Measurements from ENCODE around the gene ENDOG. TPM values are rescaled to one million over a fixed set of nuclear protein-coding genes. Genes with fewer than 3 reads are reported as not detected.
"Not testable (repeated sequence)": the region's sequence is repeated elsewhere in the genome, so short reads cannot be mapped to it uniquely, and the experiment has no call there.

The ENDOG gene
- total RNA-seq, 2 donors from 2014 or later = 29.9 to 87.2 TPM

DNA sequence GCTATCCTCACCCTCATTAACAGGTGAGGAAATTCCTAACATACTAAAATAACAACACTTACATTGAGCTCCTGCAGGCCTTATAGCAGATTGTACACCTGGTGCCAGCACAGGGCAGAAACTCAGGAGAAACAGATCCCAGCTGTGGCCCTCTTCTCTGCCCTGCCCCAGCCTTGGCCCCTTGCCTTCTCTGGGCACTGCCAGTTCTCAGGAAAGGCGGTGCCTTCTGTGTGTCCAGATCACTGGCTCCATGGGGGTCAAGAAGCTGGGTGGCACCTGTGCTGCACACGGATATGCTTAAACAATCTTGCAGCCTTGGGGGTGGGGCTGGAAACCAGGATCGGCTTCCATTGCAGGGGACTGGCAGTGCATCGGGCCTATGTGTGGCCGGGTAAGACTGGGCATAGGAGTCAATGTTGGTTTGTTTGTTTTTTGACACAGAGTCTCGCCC is 44.1 kb downstream of the ENDOG start:
- Histone ChIP-seq H3K36me3 (no peaks in the 10 kb centered on the region), H3K27ac (peak overlapping the region; percentile 65 to 73), H3K27me3 (replicated peaks; ENCODE audit: insufficient read depth) (no peaks in the 10 kb centered on the region), H3K4me3 (no peak overlapping the region), H3K9me3 (no peaks in the 10 kb centered on the region), H3K4me1 (replicated peaks) (peaks cover 15% of the 10 kb centered on the region)
- TF ChIP-seq POLR2A (IDR thresholded peaks at IDR 0.05) (no peak), POLR2AphosphoS5 (IDR thresholded peaks at IDR 0.05) (peak; percentile 53)
- peak; percentile 69 for DNase-seq (ENCODE audit: low spot score)
- 30% methylated on average over 6 of the region's 6 CpGs for WGBS
- intact Hi-C loops (cut with DNase I) = no loop called here

DNA sequence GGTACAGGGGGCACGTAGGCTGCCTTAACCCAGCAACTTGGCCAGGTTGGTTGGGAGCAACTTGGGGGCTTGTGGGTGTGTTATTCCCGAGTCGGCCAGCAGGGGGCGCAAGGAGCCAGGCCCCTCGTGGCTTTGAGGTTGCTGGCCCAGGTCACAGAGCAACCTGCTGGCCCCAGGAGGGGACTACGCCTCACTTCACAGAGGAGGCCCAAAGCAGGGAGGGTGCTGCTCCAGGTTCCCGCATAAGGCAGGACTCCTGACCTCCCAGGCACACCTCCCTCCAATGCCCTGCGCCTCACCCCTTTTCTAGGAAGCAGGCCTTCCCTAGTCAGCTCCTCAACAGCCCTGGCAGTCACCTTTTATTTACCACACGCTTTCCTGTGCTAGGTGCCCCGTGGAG is 45.3 kb downstream of the ENDOG start:
- WGBS = 29% methylated on average over 10 of the region's 10 CpGs
- Histone ChIP-seq H3K36me3 (no peaks in the 10 kb centered on the region), H3K27ac (peak overlapping the region; percentile 65 to 73), H3K27me3 (replicated peaks; ENCODE audit: insufficient read depth) (no peaks in the 10 kb centered on the region), H3K4me3 (no peak overlapping the region), H3K4me1 (replicated peaks) (peaks cover 15% of the 10 kb centered on the region), H3K9me3 (no peaks in the 10 kb centered on the region)
- DNase-seq (ENCODE audit: low spot score) = no peak
- TF ChIP-seq, protein P1, sequence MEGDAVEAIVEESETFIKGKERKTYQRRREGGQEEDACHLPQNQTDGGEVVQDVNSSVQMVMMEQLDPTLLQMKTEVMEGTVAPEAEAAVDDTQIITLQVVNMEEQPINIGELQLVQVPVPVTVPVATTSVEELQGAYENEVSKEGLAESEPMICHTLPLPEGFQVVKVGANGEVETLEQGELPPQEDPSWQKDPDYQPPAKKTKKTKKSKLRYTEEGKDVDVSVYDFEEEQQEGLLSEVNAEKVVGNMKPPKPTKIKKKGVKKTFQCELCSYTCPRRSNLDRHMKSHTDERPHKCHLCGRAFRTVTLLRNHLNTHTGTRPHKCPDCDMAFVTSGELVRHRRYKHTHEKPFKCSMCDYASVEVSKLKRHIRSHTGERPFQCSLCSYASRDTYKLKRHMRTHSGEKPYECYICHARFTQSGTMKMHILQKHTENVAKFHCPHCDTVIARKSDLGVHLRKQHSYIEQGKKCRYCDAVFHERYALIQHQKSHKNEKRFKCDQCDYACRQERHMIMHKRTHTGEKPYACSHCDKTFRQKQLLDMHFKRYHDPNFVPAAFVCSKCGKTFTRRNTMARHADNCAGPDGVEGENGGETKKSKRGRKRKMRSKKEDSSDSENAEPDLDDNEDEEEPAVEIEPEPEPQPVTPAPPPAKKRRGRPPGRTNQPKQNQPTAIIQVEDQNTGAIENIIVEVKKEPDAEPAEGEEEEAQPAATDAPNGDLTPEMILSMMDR (IDR thresholded peaks at IDR 0.05) = peak; percentile 86 to 93 (median 88)
- no peak for TF ChIP-seq POLR2A (IDR thresholded peaks at IDR 0.05)
- intact Hi-C loops (cut with DNase I) = loop anchor here (1.0 kb wide), 1 partner anchor 65 kb away; no protein-coding TSS in a partner anchor

DNA sequence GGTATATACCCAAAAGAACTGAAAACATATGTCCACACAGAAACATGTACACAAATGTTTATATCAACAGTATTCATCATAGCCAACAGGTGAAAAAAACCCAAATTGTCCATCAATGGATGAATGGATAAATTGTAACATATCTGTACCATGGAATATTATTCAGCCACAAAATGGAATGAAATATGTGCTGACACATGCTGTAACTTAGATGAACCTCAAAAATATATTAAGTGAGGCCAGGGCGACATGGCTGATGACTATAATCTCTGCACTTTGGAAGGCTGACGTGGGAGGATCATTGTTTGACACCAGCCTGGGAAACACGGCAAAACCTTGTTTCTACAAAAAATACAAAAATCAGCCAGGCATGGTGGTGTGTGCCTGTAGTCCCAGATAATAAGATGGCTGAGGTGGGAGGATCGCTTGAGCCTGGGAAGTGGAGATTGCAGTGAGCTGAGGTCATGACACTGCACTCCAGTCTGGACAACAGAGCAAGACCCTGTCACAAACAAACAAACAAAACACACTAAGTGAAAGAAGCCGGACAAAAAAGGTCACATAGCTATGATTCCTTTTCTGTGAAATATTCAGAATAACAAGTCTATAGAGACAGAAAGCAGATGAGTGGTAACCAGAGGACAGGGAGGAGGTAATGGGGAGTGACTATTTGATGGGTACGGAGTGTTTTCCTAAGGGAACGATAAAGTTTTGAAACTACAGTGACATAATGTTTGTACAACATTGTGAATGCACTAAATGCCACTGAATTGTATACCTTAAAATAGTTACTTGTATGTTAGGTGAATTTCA is 52.0 kb downstream of the ENDOG start:
- 91% methylated on average over 7 of the region's 7 CpGs for WGBS
- no peak for TF ChIP-seq POLR2A (IDR thresholded peaks at IDR 0.05)
- TF ChIP-seq POLR2AphosphoS5 (IDR thresholded peaks at IDR 0.05) = no peak
- TF ChIP-seq, protein P1 (IDR thresholded peaks at IDR 0.05) = no peak
- Histone ChIP-seq H3K4me3 (no peak overlapping the region), H3K4me1 (replicated peaks) (no peaks in the 10 kb centered on the region), H3K27me3 (replicated peaks; ENCODE audit: insufficient read depth) (no peaks in the 10 kb centered on the region), H3K9me3 (no peaks in the 10 kb centered on the region), H3K27ac (no peak overlapping the region), H3K36me3 (no peaks in the 10 kb centered on the region)
- no peak for DNase-seq (ENCODE audit: low spot score)
- intact Hi-C loops (cut with DNase I) = no loop called here

DNA sequence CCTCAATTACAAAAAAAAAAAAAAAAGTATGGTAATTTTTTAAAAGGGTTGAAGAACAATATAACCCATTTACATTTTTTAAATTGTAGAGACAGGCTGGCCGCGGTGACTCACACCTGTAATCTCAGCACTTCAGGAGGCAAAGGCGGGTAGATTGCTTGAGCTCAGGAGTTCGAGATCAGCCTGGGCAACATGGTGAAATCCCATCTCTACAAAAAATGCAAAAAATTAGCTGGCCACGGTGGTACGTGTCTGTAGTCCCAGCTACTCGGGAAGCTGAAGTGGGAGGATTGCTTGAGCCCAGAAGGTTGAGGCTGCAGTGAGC is 52.6 kb downstream of the ENDOG start:
- H3K9me3 ChIP-seq; H3K4me1 ChIP-seq (replicated peaks); intact Hi-C loops (cut with DNase I); H3K27ac ChIP-seq; H3K27me3 ChIP-seq (replicated peaks; ENCODE audit: insufficient read depth); H3K36me3 ChIP-seq; DNase-seq (ENCODE audit: low spot score); H3K4me3 ChIP-seq: not testable (repeated sequence)
- WGBS = 93% methylated on average over 7 of the region's 7 CpGs

Other genes starting within 250 kb of the ENDOG start
- 10 to 100 TPM; 66.1 to 80.1 TPM for gene DYNC2I2, start 161.7 kb upstream of the ENDOG start, total RNA-seq
- 100 to 1,000 TPM; 138 to 150 TPM for gene SET, start 129.3 kb upstream of the ENDOG start, total RNA-seq
- 1 to 10 TPM; 4.4 to 6.1 TPM for gene PKN3, start 116.0 kb upstream of the ENDOG start, total RNA-seq
- gene ZDHHC12, start 94.4 kb upstream of the ENDOG start, total RNA-seq = 100 to 1,000 TPM in 1 of 2 donors, 10 to 100 TPM in 1; 66.2 to 123 TPM
- 100 to 1,000 TPM in 1 of 2 donors, 10 to 100 TPM in 1; 86.6 to 122 TPM for gene ZER1, start 46.6 kb upstream of the ENDOG start, total RNA-seq
- 10 to 100 TPM; 23.5 to 29.4 TPM for gene TBC1D13, start 31.2 kb upstream of the ENDOG start, total RNA-seq
- gene SPOUT1, start 11.3 kb downstream of the ENDOG start, total RNA-seq = 10 to 100 TPM; 45.8 to 47.5 TPM
- gene KYAT1, start 63.5 kb downstream of the ENDOG start, total RNA-seq = 10 to 100 TPM; 13.1 to 24.1 TPM
- gene LRRC8A, start 63.6 kb downstream of the ENDOG start, total RNA-seq = 10 to 100 TPM; 78.2 to 78.8 TPM
- 10 to 100 TPM; 36.4 to 50.9 TPM for gene PHYHD1, start 102.5 kb downstream of the ENDOG start, total RNA-seq
- gene DOLK, start 129.1 kb downstream of the ENDOG start, total RNA-seq = 10 to 100 TPM; 26.6 to 27.3 TPM
- 10 to 100 TPM; 34.6 to 88.6 TPM for gene NUP188, start 129.2 kb downstream of the ENDOG start, total RNA-seq
- gene SH3GLB2, start 209.8 kb downstream of the ENDOG start, total RNA-seq = 100 to 1,000 TPM; 113 to 178 TPM
- gene MIGA2, start 218.1 kb downstream of the ENDOG start, total RNA-seq = 10 to 100 TPM; 54.5 to 56.5 TPM